ENCODE data around the gene CBFB.
"Not testable (repeated sequence)": the region's sequence is repeated elsewhere in the genome, so short reads cannot be mapped to it uniquely, and the experiment has no call there.

The CBFB gene

DNA sequence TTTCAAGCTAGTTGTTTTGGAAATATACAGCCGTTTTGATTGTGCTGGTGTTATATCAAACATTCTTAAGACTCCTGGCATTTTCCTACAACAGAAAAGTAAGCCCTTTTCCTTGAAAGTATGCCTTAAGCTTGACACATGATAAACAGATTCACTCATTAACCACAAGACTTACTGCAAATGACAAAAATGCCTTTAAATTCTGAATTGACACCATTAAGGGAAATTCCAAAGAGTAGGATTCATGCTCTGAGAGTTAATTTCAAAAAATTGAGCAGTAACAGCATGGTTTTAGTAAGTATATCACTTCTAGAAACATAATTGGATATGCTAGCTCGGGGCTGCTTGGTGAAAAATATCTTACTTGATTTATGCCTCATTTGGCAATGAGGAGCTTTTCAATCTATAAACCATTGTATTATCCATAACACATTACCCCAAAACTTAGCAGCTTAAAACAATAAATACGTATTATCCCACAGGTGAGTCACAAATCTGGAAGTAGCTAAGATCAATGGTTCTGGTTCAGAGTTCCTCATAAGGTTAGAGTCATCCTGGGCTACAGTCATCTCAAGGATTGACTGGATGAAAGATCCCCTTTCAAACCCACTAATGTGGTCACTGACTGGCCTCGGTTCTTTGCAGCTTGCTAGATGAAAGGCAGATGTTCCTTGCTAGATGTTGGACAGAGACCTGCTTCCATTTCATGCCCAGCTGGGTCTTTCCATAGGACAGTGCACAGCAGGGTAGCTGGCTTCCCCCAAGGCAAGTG is 72.5 kb downstream of the CBFB start:
- DNase-seq: no peak

DNA sequence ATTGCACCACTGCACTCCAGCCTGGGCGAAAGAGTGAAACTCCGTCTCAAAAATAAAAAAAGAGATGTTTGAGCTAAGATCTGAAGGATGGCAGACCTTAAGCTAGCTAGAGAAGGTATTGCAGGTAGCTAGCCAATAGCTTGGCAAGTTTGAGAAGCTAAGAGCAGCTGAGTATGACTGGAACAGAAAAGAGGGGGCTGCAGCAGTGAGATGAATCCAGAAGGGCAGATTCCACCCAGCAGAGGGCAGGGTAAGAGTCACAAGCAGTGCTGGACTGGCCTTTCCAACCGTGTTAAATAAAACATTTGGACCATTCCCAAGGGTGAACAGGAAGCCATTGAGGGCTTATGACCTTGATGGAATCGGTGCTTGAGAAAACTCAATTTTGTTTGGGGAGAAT is 75.1 kb downstream of the CBFB start:
- DNase-seq: no peak

DNA sequence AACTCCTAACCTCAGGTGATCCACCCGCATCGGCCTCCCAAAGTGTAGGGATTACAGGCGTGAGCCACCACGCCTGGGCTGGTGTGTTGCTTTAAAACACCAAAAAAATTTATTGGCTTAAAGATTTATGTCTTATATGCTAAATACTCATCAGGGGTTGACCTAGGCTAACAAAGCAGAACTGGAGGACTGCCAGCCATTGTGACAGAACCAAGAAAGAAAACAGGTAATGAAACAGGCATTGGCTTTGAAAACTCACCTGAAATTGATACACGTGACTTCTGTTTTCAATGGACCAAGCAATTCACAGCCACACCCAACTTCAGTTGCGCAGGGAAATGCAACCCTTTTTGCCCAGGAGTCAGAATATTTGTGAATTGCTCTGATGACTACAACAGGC is 75.9 kb downstream of the CBFB start:
- no peak for DNase-seq

DNA sequence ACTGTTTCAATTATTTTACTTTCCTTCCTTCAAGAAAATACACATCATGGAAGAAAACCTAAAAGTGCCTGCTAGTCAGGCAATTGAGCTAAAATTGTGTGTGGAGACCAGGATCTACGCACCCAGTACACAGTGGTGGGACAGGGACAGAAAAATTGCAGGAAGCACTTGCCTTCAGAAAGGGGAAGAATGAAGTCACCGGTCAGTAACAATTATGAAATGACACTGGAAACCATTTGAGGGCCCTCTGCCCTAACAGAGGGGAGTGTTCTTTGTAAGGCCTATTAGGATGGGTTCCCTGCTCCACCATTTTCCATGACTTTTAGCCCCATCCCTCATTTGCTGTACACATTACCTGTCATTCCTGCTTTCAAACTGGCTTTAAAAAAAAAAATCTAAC is 76.3 kb downstream of the CBFB start:
- DNase-seq: no peak

DNA sequence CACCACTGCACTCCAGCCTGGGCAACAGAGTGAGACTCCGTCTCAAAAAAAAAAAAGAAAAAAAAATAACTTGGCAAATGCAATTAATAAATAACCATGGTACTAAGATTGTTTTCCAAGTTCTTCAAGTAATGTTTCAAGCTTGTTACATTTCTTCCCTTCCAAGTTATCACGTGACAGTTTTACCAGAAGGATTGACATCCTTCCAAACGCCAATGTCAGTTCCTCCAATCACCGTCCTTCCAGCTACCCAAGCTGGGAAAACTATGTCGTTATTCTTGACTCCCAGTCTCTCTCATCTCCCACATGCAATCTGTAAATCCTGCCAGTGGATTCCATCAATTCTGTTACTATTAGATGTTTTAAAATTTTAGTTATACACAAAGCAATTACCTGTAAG is 76.9 kb downstream of the CBFB start:
- no peak for DNase-seq

DNA sequence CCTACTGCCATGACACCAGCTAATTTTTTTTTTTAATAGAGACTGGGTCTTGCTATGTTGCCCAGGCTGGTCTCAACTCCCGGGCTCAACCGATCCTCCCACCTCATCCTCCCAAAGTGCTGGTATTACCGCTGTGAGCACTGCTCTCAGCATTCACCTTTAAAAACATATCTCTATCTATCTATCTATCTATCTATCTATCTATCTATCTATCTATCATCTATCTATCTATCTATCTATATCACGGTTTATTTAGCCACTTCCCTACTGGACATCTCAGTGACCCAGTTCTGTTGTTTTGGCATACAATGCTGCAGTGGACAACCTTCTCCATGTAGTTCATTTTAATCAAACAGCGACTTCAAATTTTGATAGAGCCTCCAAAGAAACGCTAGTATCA is 79.5 kb downstream of the CBFB start:
- no peak for DNase-seq

DNA sequence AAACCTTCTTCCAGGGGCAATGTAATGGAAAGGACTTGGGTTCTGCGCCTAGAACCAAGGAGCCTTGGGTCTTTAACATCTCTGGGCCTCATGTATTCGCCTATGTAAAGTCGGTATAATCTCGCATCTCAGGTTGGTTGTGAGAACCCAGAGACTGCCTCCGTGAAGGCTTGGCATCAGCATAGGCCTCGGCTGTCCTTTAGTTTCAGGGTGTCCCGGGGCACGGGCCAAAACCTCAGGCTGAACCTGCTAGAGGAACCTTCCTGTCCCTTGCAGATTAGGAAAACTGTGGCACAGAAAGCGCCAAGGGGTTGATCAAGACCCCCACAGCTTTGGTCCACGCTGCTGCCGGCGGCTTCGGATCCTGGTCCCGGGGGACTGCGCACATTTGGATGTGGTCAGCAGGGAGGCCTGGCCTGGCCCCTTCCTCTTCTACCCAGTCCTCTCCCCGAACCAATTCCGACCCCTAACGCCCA is 80.0 kb downstream of the CBFB start:
- DNase-seq: no peak

DNA sequence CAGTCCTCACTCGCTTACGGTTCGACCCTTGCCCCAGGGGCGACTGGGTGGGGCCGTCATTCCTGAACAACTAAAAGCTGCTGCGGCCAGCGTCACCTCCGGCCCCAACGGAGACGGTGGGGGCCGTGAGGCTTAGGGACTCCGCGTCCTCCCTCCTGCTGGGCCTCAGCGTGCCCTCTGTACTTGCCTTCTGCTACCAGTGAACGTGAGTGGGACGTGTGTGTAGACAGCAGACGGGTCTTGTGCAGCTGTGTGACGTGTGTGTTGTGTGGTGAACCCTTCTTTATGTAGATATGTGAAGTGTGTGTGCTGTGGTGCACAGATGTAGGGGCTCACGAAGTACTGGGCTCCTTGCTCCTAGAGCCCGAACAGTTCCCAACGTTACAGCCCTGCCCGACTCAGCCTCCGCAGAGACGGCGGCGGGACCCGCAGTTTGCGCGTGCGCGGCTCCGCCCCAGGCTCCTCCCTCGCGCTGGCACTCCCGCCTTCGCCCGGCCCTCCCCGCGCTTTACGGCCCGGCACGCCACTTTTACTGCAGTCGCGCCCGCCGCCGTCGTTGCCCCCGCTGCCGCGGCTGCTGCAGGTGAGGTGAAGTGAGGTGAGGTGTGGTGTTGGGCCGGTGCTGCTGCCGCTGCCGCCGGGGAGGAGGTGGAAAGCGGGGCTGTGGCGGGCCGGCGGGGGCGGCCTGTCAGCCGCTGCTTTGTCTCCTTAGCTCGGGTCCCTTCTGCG is 80.6 kb downstream of the CBFB start, which contains the start of gene PHAF1:
Gene PHAF1 (plus strand): TSS at position 535 of the 729 bp plus-strand sequence. CDS start 235 bp downstream, outside the sequence.
- DNase-seq: peak; percentile 96

DNA sequence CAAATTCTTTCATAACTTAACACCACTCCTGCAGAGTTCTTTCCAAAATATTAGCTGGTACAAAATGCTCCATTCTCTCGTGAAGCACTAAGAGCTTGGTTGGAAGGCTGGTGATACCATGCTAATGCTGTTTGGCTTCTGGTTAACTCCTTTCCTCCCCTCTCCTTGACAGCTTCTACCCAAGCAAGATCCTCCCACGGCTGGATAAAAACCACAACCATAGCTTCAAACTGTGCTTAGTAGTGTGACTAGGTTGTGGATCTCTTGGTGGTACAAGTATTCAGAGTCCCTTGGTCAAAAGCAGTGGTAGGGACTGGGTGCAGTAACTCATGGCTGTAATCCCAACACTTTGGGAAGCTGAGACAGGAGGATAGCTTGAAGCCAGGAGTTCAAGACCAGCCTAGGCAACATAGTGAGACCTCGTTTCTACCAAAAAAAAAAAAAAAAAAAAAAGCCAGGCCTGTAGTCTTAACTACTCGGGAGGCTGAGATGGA is 83.0 kb downstream of the CBFB start:
- DNase-seq: no peak

DNA sequence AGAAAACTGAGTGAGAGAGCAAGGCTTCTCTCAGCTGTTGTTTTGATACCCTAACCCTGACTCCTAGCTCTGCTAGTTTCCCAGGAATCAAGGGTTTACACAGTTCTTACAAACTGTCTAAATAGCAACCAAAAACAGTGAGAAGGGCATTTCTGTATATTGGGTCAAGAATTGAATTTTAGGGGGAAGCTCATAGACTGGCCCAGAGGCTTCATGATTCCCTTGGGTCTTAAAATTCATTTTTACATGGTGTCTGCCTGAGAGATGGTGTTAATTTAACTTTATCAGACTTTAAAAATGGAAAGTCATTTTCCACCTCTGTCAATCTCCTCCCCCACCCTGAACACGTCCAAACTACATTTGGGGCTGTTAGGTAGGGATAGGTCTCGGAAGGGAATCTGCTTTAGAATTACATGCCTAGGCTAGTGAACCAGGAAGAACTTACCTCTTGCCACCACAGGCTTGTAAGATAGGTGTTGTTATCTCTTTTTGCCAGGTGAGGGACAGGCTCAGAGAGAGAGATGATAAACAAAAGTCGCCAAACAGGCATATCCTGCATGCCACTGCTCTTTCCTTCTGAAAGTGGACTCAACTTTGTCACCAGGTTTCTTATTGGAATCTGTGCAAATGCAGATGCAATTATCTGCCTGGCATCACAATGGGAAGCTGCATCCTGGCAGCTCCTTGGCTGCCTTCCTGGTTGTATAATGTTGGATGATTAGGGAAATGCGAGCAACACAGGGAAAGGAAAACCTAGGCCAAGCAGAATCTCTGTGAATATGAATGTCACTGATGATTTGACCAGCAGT is 83.8 kb downstream of the CBFB start:
- no peak for DNase-seq

DNA sequence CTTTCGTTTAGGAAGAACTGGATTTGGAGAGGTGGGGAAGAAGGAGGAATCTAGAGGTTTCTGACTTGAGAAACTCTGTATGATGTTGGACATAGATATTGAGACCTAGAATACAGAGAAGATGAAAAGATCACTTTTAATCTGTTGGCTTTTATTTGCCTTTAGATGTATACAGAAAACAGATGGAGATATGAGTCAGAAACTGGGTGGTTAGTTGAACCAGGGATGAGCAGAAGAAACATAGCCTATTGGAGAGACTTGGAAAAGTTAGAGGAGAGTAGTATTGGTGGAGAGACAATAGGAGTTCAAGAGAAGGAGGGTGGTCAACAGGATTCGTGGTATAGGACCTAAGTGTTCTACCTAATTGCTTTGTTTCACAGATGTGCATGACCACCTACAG is 85.8 kb downstream of the CBFB start:
- DNase-seq: no peak

DNA sequence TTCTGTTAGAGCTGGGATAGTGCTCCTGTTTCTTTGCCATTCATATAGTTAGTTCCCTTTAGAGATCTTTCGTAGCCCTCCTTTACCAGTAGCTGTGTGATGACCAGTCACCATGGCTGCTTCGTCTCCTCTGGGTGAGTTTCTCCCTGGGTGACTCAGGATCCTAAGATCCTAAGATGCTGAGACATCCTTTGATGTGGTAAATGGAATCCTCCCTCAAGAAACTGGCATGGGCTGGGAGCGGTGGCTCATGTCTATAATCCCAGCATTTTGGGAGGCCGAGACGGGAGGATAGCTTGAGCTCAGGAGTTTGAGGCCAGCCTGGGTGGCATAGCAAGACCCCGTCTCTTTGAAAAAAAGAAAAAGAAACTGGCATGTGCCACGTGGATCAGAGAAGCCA is 86.7 kb downstream of the CBFB start:
- DNase-seq: no peak

DNA sequence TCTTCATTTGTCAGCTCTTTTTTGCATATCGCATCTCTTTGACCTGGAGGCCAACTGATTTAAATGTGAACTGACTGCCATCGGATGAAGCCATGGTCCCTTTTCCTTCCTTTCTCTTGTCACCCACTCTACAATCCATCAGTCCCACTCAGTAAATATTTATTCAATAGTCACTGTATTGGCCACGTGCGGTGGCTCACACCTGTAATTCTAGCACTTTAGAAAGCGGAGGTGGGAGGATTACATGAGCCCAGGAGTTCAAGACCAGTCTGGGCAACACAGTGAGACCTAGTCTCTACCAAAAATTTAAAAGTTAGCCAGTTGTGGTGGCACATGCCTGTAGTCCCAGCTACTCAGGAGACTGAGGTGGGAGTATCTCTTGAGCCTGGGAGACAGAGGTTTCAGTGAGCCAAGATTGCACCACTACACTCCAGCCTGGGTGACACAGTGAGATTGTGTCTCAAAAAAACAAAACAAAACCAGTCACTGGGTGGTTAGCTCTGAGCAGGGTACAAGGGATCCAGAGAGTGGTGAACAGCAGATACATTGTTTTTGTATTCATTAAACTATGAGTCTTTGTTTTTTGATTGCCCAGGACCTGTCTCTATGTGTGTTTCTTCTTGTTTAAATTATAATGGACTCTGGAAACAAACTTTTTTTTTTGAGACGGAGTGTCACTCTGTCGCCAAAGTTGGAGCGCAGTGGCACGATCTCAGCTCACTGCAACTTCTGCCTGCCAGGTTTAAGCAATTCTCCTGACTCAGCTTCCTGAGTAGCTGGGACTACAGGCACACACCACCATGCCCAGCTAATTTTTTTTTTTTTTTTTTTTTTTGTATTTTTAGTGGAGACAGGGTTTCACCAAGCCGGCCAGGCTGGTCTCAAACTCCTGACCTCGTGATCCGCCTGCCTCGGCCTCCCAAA is 87.7 kb downstream of the CBFB start:
- no peak for DNase-seq

DNA sequence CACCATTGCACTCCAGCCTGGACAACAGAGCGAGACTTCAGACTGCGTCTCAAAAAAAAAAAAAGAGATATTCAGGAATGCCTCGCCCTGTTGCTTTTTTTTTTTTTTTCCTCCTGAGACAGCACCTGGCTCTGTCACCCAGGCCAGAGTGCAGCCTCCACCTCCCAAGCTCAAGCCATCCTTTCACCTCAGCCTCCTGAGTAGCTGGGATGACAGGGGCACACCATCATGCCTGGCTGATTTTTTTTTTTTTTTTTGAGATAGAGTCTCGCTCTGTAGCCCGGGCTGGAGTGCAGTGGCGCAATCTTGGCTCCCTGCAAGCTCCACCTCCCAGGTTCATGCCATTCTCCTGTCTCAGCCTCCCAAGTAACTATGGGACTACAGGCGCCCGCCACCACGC is 88.8 kb downstream of the CBFB start:
- no peak for DNase-seq

DNA sequence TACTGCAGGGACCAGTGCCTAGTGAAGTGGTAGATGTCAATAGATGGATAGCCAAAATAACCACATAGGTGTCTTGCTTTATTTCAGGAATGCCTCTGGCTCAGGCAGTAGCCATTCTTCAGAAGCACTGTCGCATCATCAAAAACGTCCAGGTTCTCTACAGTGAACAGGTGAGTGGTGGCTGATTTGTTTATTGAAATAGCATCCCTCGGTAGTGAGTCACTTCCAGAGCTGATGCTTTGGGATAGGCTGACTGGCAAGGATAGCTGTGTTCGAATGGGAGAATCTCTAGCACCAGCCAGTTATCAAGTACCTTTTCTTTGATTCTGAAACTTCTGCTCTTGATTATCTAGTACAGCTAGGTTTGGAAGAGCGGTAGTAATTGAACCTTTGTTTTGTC is 91.1 kb downstream of the CBFB start:
- DNase-seq: no peak

DNA sequence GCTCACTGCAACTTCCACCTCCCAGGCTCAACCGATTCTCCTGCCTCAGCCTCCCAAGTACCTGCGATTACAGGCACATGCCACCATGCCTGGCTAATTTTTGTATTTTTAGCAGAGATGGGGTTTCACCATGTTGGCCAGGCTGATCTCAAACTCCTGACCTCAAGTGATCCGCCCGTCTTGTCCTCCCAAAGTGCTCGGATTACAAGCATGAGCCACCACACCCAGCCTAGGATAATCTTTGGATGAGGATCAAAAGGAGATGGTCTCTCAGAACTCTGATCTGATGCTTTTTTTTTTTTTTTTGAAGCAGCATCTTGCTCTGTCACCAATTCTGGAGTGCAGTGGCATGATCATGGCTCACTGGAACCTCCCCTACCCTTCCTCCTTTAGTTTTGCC is 93.8 kb downstream of the CBFB start:
- not testable (repeated sequence) for DNase-seq

DNA sequence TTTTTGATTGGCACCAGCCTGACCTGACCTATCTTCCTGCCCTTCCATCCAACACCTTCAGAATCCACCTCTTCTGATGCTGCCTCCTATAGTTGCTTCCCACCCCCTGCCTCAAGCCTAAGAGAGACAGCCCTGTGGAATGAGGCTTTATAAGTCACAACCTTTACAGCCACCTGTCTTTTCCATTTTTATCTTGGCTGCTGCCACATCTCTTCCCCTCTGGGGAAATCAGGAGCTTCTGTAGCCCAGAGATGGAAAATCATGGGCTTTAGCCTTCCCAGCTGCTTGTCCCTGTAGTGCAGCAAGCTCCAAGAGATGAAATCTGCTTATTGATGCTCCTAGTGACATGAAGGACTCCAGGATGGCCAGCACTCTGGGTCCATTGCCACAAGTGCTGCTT is 99.5 kb downstream of the CBFB start:
- DNase-seq: no peak

DNA sequence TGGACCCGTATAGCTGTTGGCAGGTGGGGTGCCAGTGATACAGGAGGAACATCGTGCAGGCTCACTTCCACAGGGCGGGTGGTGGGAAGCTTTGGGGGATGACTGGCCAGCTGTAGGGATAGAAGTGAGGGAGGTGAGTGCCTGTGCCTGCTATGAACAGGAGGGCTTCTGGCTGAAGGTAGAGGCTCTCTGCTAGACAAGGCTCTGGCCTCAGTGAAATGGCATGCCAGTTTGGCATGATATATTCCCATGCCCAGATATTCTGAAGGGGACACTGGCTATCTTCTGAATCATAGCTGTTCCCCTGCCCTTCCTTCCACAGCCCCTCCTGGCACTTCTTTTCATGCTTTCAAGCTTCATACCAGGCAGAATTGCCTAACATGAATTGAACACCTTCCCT is 99.9 kb downstream of the CBFB start:
- DNase-seq: no peak

DNA sequence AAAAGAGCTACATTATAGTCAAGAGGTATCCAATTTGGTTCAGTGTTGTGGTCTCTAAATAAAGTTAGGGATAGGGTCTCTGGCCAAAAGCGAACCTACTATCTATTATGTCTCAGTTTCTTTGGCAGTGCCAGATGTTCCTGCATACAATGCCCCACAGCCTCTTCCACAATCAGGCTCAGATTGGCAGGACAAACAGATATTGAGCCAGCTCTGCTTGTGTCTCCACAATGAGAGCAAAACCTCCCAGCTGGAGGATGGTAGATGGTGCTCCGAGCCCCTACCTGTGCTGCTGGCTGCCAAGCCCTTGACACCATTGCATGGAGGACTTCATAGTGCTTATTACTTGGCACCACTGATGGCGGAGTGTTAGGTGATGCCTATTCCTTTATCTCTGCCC is 100.5 kb downstream of the CBFB start:
- no peak for DNase-seq

DNA sequence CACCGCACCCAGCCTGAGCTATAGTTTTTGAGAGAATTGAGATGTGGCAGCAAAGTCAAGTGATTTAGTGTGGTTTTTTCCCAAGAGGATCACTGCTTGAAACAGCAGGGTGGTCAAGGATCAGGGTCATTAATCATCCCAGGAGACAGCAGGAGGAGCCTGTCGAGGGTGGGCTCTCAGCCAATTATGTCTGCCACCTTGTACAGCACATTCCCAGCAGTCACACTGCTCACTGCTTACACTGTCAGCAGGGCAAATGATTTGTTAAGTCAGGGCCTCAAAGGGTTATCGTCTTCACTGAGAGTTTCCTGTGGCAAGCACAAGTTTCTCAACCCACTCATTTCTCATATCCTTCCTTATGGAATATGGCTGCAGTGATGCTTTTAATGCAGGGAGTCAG is 108.7 kb downstream of the CBFB start:
- DNase-seq: no peak

DNA sequence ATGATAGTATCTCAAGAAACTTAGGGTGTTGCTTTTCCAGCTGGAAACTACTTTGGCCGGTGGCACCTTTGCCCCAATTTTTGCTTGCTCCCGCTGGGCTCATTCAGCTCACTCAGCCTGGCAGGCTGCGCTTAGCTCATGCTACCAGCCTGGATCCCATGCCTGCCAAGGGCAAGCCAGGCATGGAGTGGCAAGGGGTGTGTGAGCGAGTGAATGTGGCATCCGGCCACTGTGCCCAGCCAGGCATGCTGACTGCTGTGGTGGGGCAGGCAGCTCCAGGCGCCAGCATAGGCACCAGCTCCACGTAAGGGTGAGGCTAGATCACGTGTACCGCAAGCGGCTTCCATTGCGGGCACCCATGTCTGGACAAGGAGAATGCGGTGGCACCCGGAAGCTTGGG is 112.4 kb downstream of the CBFB start:
- DNase-seq: no peak

DNA sequence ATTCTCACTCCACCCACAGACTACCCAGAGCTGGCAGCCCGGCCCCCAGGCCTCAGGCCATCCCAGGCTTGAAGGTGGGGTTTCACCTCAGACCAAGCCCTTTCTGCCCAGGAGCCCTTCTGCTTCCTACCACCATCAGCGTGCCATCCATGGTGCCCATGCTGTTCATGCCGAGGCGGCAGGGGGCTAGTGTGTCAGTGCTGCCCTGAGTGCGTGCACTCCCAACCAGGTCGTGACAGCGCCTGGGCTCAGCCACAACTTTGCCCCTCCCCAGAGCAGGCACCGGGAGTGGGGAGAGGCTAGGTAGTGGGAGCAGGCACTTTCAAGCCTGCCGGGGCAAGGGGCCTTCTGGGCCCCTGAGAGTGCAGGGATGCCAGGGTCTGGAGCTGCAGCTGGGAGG is 113.4 kb downstream of the CBFB start:
- DNase-seq: no peak
